GM21390 (cell line): ENCODE results near the gene INAVA.
"Not testable (repeated sequence)": the region's sequence is repeated elsewhere in the genome, so short reads cannot be mapped to it uniquely, and the experiment has no call there.

Experiments
- ATAC-seq: cut with Tn5 transposase; IDR thresholded peaks from one replicate; pipeline ENCODE4 v1.9.1; 2021; ENCODE audit not compliant: unreplicated experiment

The INAVA gene

DNA sequence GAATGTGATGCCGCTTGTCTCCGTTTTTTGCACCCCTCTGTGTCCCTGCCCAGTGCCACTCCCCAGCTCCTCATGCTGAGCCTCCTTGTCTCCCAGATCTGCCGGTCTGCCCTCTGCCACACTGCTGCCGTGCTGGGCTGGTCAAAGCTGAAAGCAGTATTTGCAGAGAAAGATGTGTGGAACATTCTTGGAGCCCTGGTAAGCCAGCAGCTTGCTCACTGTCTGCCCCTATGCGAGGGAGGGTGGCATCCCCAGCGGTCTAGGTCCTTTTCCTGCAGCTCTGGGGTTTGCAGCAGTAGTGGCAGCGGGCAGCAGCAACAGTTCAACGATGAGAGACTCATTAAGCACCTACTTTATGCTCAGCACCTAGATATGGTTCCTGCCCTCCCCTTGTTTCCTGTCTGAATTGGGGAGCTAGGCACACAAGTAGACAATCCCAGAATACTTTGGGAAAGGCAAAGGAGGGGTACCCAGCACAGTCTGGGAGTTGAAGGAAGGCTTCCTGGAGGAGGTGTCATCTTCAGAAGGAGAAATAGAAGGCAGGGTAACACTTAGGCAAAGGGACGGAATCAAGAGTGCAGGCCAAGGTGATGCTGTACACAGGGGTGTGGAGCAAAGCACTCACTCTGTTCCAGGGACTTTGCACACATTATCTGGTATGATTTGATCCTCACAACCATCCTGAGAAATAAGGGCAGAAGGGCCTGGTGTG is 65.7 kb downstream of the INAVA start:
- no peak for ATAC-seq

DNA sequence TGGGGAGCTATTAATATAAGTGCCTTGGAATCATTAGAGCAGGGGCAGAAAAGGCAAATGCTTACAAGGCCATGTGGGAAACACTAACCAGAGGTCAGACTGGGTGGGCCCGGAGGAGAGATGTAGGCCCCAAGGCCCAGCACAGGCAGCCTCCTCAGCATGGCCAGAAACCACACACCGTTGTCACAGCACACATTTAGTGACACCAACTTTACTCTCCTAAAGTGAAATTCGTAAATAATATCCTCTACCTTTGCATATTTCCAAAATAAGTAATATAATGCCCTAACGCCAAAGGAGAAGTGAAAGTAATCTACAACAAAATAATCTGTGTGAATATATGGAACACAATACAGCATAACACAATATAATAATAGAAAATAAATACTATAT is 66.2 kb downstream of the INAVA start:
- no peak for ATAC-seq

- not testable (repeated sequence) for ATAC-seq
Measured at GRCh38 chr1:200962151-200962550, 67.5 kb downstream of the INAVA start.

- no peak for ATAC-seq
Measured at GRCh38 chr1:200962631-200963030, 67.9 kb downstream of the INAVA start.

DNA sequence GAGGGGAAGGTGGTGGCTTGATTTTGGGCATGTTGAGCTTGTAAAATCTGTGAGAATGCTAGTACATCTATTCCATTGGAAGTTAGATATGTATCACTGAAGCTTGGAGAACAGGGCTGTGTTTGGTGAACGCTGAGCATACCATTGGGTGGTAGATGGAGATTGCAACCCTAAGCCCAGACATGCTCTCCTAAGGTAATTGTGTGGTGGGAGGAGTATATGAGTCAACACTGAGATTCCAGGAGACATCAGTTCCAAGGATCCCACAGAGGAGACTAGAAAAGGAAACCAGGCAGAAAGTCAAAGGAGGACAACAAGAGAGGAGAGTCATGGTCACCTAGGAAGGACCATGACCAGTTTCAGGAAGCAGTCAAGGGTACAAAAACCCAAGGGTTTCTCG is 68.4 kb downstream of the INAVA start:
- ATAC-seq, result no peak

DNA sequence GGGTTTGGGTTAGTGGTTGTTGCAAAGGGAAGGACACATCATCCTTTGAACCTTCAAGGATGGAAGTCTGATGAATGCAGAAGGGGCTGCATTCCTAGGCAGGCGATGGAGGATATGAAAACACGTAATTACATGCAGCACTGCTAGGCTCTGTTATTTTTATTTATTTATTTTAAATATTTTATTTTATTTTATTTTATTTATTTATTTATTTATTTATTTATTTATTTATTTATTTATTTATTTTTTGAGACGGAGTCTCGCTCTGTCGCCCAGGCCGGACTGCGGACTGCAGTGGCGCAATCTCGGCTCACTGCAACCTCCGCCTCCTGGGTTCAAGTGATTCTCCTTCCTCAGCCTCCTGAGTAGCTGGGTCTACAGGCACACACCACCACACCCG is 69.2 kb downstream of the INAVA start:
- not testable (repeated sequence) for ATAC-seq
